Measurements from ENCODE around the gene PLAGL1.

The PLAGL1 gene

DNA sequence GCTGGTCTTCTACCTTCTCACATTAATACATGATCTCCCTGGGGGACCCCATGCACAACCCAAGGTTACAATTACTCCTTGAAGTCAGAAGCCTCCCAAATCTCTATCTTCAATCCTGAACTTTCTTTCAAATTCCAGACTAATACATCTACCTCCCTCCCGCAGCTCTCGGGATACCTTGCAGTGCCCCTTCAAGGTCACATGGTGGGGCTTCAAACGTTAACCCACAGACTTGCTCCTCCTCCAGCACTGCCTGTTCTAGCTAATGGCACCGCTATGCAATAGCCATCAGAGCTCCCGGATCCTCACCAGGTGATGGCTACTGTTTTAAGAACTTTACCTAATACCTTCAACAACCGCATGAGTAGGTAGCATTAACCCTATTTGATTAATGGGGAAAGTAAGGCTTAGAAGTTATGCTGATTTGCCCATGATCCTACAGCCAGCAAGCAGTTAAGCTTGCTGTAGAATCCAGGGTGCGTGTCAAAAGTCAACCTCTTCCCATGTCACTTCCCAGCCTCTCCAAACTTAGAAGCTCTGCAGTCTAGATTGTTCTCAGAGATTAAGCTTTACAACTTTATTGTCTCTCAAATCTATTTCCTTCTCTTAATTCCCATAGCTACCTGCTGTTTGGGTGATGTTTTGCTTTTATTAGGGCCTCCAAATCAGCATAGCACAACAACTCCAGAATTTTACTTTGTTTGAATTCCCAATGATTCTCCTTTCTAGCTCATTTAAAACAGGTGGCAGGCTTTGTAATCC lies 44.7 kb downstream of the PLAGL1 start:
- peaks cover 95% of the 10 kb centered on the region for H3K27me3 ChIP-seq (ENCODE audit: insufficient read depth, insufficient read length)

DNA sequence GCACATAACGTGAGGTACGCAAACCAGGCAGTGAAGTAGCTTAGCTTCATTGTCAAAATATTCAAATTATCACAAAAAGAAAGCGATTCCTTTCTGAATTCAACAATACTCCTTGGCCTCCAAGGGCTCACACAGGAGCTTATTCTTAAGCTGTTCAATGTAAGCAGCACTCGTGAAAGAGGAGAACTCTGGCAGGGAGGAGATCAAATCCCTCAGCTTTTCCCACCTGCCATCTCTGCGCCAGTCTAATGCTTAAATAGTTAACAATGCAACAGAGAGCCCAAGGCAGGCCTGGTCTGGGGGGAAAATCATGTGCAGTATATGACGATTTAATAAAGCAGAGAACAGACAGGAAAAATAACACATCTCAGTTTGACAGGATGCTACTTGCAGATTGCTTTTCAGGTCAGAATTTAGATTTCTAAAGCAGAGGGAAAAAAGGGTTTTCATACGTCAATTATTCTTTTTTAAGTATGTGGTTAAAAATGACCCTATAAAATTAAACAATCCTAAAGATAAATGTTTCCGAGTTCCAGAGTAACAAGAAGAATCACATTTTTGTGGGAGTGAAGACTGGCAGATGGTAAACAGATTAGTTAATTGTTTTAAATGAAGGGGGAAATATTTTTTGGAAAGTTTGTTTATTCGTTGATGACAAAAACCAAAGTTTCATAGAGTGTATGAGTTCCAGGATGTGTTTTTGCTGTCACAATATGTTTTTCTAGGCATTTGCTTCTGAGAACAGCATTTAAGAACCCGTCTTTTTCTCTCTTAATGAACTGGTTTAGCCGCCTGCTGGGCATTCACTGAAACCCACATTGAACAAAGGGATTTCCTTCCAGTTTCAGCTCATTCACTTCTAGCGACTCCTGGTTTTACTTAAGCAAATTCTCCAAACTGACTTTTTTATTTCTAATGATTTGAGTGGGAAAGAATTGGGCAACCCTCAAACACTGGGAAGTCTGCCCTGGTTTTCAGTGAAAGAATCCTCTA lies 45.9 kb downstream of the PLAGL1 start:
- Histone ChIP-seq H3K9me3 (ENCODE audit: insufficient read depth, low read length) (no peaks in the 10 kb centered on the region; the same call in 1 of the 2 replicates), H3K4me3 (ENCODE audit: insufficient read length, low read depth) (no peak overlapping the region), H3K4me1 (ENCODE audit: insufficient read depth, insufficient read length) (peaks cover 10% of the 10 kb centered on the region), H3K27me3 (ENCODE audit: insufficient read depth, insufficient read length) (peaks cover 95% of the 10 kb centered on the region), H3K36me3 (ENCODE audit: insufficient read depth, insufficient read length, low read length) (no peaks in the 10 kb centered on the region), H3K9ac (ENCODE audit: insufficient read length, low read depth) (no peak overlapping the region)
- peak; percentile 52 for DNase-seq (ENCODE audit: low read depth, low spot score)
- no peak for TF ChIP-seq ZNF274 (IDR thresholded peaks at IDR 0.05; ENCODE audit: low read depth, low read length)
- TF ChIP-seq YY1 (IDR thresholded peaks at IDR 0.05; ENCODE audit: insufficient read depth, insufficient read length) = no peak
- TF ChIP-seq SUZ12 (IDR thresholded peaks at IDR 0.05; ENCODE audit: extremely low read depth, insufficient read depth, insufficient read length) = no peak

More for the DNA sequence above, 44.7 kb downstream of the PLAGL1 start:
- no peak for TF ChIP-seq YY1 (IDR thresholded peaks at IDR 0.05; ENCODE audit: insufficient read depth, insufficient read length)
- TF ChIP-seq ZNF274 (IDR thresholded peaks at IDR 0.05; ENCODE audit: low read depth, low read length) = no peak
- TF ChIP-seq SUZ12 (IDR thresholded peaks at IDR 0.05; ENCODE audit: extremely low read depth, insufficient read depth, insufficient read length) = no peak
- H3K36me3 ChIP-seq (ENCODE audit: insufficient read depth, insufficient read length, low read length) = no peaks in the 10 kb centered on the region
- DNase-seq (ENCODE audit: low read depth, low spot score) = no peak
- no peaks in the 10 kb centered on the region; the same call in 1 of the 2 replicates for H3K9me3 ChIP-seq (ENCODE audit: insufficient read depth, low read length)
- H3K4me3 ChIP-seq (ENCODE audit: insufficient read length, low read depth) = no peak overlapping the region
- H3K9ac ChIP-seq (ENCODE audit: insufficient read length, low read depth) = no peak overlapping the region
- H3K4me1 ChIP-seq (ENCODE audit: insufficient read depth, insufficient read length) = peaks cover 10% of the 10 kb centered on the region

- no peak overlapping the region for H3K9ac ChIP-seq (ENCODE audit: insufficient read length, low read depth)
- no peaks in the 10 kb centered on the region for H3K36me3 ChIP-seq (ENCODE audit: insufficient read depth, insufficient read length, low read length)
- H3K27me3 ChIP-seq (ENCODE audit: insufficient read depth, insufficient read length) = peaks cover 95% of the 10 kb centered on the region
- H3K4me3 ChIP-seq (ENCODE audit: insufficient read length, low read depth) = no peak overlapping the region
- no peaks in the 10 kb centered on the region; the same call in 1 of the 2 replicates for H3K9me3 ChIP-seq (ENCODE audit: insufficient read depth, low read length)
- DNase-seq (ENCODE audit: low read depth, low spot score) = no peak
- TF ChIP-seq SUZ12 (IDR thresholded peaks at IDR 0.05; ENCODE audit: extremely low read depth, insufficient read depth, insufficient read length) (no peak), ZNF274 (IDR thresholded peaks at IDR 0.05; ENCODE audit: low read depth, low read length) (no peak), YY1 (IDR thresholded peaks at IDR 0.05; ENCODE audit: insufficient read depth, insufficient read length) (no peak)
- peaks cover 10% of the 10 kb centered on the region for H3K4me1 ChIP-seq (ENCODE audit: insufficient read depth, insufficient read length)
Observed at GRCh38 chr6:143961066-143961465, 47.0 kb downstream of the PLAGL1 start.

- DNase-seq (ENCODE audit: low read depth, low spot score) = no peak
- TF ChIP-seq ZNF274 (IDR thresholded peaks at IDR 0.05; ENCODE audit: low read depth, low read length) = no peak
- TF ChIP-seq YY1 (IDR thresholded peaks at IDR 0.05; ENCODE audit: insufficient read depth, insufficient read length) = no peak
- no peak for TF ChIP-seq SUZ12 (IDR thresholded peaks at IDR 0.05; ENCODE audit: extremely low read depth, insufficient read depth, insufficient read length)
- H3K9ac ChIP-seq (ENCODE audit: insufficient read length, low read depth) = no peak overlapping the region
- peaks cover 7% of the 10 kb centered on the region for H3K4me1 ChIP-seq (ENCODE audit: insufficient read depth, insufficient read length)
- H3K9me3 ChIP-seq (ENCODE audit: insufficient read depth, low read length) = no peaks in the 10 kb centered on the region
- no peaks in the 10 kb centered on the region for H3K36me3 ChIP-seq (ENCODE audit: insufficient read depth, insufficient read length, low read length)
- H3K27me3 ChIP-seq (ENCODE audit: insufficient read depth, insufficient read length) = peaks cover 95% of the 10 kb centered on the region
- no peak overlapping the region for H3K4me3 ChIP-seq (ENCODE audit: insufficient read length, low read depth)
Observed at GRCh38 chr6:143959927-143960326, 48.1 kb downstream of the PLAGL1 start.

- Histone ChIP-seq H3K27me3 (ENCODE audit: insufficient read depth, insufficient read length) (peaks cover 93% of the 10 kb centered on the region), H3K36me3 (ENCODE audit: insufficient read depth, insufficient read length, low read length) (no peaks in the 10 kb centered on the region), H3K9me3 (ENCODE audit: insufficient read depth, low read length) (no peaks in the 10 kb centered on the region), H3K4me1 (ENCODE audit: insufficient read depth, insufficient read length) (peaks cover 7% of the 10 kb centered on the region), H3K9ac (ENCODE audit: insufficient read length, low read depth) (no peak overlapping the region), H3K4me3 (ENCODE audit: insufficient read length, low read depth) (no peak overlapping the region)
- TF ChIP-seq YY1 (IDR thresholded peaks at IDR 0.05; ENCODE audit: insufficient read depth, insufficient read length) = no peak
- no peak for TF ChIP-seq SUZ12 (IDR thresholded peaks at IDR 0.05; ENCODE audit: extremely low read depth, insufficient read depth, insufficient read length)
- no peak for TF ChIP-seq ZNF274 (IDR thresholded peaks at IDR 0.05; ENCODE audit: low read depth, low read length)
- DNase-seq (ENCODE audit: low read depth, low spot score) = peak; percentile 90
Observed at GRCh38 chr6:143958839-143959399, 49.1 kb downstream of the PLAGL1 start.

DNA sequence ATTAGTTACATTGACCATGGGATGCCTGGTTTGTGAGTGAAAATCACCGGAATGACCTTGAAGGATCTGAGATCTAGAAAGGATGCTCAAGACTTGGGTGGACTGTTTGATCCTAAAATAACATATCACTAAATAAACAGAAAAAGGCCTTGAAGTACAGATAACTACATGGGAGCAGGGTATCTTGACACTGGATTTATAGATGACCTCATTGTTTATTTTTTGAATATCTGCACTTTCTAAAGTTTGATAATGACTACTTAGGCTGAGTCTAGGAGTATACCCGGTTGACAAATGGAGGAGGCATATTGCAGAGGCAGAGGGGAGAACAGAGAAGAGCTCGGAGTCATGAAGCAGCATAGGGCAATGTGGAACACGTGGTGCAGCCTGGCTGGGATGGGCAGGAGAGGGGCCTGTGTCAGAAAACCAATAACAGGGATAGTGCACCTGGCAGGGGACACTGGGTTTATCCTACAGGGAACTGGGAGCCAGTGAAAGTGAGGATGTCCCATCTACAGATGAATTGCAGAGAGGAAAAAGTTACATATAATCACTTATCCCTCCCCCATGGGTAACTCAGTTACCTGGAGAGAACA lies 50.3 kb downstream of the PLAGL1 start:
- DNase-seq (ENCODE audit: low read depth, low spot score) = no peak
- peaks cover 2% of the 10 kb centered on the region for H3K4me1 ChIP-seq (ENCODE audit: insufficient read depth, insufficient read length)
- H3K9me3 ChIP-seq (ENCODE audit: insufficient read depth, low read length) = no peaks in the 10 kb centered on the region
- H3K9ac ChIP-seq (ENCODE audit: insufficient read length, low read depth) = no peak overlapping the region
- TF ChIP-seq SUZ12 (IDR thresholded peaks at IDR 0.05; ENCODE audit: extremely low read depth, insufficient read depth, insufficient read length) (no peak), YY1 (IDR thresholded peaks at IDR 0.05; ENCODE audit: insufficient read depth, insufficient read length) (no peak), ZNF274 (IDR thresholded peaks at IDR 0.05; ENCODE audit: low read depth, low read length) (no peak)
- H3K27me3 ChIP-seq (ENCODE audit: insufficient read depth, insufficient read length) = peaks cover 86% of the 10 kb centered on the region
- no peak overlapping the region for H3K4me3 ChIP-seq (ENCODE audit: insufficient read length, low read depth)
- H3K36me3 ChIP-seq (ENCODE audit: insufficient read depth, insufficient read length, low read length) = no peaks in the 10 kb centered on the region

All from NT2/D1 (cell line).